Hematopoietic multipotent progenitor cell (in vitro differentiated cells): Measurements from ENCODE around the gene ASTN2. TPM values are rescaled to one million over a fixed set of nuclear protein-coding genes. Genes with fewer than 3 reads are reported as not detected.
"Not testable (repeated sequence)": the region's sequence is repeated elsewhere in the genome, so short reads cannot be mapped to it uniquely, and the experiment has no call there.

Experiments
- DNase-seq, 3 donors: peaks; one replicate each; pipeline ENCODE4 v3.0.0-alpha.2; 2011 to 2015; ENCODE audit warnings: low read depth in 2 of 3, low spot score in 2 of 3
- total RNA-seq: library from RNA; depleted of rRNA; stranded (reverse); fragments of >200 nt; gene quantifications from one replicate; pipeline ENCODE4 v1.2.3, GENCODE V29; 2012

The ASTN2 gene
- total RNA-seq, 1 donor, result 1.3 TPM

DNA sequence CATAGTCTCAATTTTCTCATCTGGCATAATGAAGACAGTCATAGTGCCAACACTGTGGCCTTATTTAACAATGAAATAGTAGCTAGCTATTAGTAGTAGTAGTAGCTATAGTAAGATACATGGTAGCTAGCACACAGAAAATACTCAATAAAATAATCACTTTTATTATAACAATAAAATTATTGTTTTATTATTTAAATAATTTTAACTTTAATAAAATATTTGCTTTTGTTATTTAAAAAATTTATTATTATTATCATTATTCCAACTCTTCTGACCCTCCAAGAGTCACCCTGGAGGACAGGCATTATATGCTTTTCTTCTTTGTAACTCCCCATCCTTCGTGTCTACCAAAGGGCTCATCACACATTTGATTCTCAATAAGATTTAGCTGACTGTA is 475.7 kb downstream of the ASTN2 start:
- DNase-seq, result no peak

DNA sequence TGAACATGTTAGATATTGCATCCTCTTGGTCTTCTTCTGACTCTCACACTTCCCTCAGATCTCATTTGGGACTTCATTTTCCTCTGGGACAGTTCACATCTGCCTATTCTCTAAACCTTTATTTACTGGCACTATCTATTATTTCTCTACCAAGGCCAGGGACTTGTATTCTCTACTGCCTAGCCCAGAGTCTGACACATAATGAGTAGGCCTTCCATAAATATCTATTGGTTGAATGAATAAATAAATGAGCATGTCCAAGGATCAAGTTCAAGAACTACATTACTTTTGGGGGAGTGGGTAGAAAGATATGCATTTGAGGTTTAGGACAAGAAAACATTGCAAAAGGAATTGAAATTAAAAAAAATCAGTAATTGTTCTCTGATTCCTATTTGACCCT is 477.5 kb downstream of the ASTN2 start:
- DNase-seq, result no peak

DNA sequence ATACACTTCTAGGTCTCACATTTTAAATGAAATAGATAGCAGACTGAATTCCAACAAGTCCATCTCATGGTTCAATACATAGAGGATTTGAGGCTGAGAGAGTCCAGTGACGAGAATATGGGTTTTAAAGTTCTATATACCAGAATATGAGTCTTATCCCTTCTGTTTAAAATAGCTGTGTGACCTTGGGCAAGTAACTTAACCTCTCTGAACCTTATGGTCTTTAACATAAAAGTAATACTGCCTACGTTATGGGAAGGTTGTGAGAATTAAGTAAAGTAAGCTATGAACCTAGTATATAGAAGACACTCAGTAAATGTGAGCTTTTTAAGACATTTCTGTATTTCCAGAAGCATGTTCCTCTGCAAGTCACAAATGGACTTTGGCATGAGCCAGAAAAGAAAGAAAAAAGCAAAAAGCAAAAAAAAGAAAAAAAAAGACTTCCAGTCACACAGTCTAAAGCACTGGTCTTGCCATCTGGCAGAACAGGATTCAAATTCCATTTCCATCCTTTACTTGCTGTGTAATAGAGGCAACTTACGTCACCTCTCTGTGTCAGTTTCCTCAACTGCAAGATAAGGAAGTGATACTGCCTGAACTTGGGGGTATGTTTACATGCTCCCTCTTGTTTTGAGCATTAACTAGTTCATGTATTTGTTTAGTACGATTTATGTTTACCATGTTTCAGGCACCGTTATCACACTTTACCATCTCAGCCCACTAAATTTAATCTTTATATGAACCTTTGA is 479.5 kb downstream of the ASTN2 start:
- no peak for DNase-seq

DNA sequence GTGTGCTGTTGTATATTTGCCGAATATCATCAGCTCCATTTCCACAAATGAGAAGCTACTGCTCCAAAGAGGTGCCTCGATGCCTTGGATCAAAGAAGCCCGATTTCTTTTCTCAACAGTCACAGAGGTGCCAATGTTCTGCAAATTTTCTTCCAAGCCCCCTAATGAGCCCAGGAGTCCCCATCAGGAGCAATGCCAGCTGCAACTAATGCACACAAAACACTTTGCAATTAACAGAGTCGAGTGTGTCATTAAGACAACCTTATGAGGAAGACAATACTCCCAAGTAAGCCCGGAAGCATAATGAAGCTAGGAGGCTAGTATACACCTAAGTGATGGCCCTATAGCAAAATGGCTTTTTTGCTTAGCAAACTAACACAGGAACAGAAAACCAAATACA is 480.7 kb downstream of the ASTN2 start:
- no peak for DNase-seq

DNA sequence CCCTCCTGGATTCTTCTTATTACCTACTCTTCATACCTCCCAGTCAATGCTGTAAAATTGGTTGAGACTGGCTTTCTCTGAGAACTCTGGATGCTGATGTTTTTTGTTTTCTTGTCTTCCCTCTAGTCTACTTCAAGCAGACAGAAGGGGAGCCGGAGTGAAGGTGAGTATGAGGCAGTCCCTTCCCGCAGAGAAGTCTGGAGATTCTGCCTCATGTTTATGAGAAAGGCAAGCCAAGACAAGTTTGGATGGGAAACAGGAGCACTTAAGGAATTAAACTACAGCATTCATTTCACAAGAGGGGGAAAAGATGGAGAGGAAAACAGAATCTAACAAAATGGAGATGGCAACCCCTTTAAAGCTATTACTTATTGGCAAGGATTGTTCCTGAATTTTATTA is 481.6 kb downstream of the ASTN2 start:
- DNase-seq, result no peak

DNA sequence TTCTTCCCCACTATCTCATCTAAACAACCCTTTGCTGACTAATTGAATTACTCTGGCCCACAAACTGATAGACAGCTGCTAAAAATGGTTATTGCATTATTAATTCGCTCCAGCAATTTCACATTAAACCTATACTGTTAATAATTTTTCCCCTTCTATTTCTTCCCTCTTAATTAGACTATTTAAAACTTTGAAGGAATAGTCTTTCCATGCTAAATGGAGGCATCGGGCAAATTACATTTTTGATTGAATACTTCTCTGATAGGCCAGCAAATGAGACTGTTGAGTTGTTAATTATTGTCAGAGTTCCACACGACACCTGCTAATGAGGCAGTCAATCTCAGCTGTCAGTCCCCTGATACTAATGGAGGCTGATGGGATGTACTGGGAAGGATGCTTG is 485.2 kb downstream of the ASTN2 start:
- DNase-seq, result no peak

DNA sequence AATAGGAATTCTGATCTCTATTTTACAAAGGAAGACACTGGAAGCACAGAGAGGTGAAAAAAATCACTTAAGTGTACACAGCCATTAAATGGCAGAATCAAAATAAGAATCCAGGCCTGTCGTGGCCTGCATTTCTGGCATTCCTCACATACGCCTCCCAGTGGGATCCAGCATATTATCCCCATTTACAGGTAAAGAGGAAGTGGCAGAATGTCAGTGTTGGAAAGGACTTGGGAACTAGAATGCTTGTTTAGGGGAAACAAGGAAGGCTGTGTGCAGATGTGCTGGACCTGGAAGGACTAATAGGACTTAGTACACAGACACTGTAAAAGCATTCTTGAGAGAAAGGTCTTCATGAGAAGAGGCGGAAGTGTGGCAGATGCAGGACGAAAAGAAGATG is 486.0 kb downstream of the ASTN2 start:
- DNase-seq, result no peak

DNA sequence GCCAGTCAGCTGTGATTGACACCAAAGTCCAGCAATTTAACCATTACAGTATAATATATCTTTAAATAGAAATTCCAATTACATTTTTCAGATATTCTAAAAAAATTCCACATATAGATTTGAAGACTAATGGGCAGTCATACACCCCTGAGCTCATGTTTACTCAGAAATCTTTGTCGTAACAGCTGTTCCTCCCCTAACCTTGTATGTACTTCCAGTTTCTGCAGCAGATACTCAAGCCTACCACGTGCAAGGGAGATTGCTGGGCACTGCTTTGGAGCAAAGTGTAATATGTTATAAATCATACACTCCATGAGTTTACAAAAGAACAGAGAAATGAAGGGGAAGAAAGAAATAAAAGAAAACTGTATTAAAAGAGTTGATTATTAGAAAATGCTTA is 486.6 kb downstream of the ASTN2 start:
- DNase-seq, result no peak

DNA sequence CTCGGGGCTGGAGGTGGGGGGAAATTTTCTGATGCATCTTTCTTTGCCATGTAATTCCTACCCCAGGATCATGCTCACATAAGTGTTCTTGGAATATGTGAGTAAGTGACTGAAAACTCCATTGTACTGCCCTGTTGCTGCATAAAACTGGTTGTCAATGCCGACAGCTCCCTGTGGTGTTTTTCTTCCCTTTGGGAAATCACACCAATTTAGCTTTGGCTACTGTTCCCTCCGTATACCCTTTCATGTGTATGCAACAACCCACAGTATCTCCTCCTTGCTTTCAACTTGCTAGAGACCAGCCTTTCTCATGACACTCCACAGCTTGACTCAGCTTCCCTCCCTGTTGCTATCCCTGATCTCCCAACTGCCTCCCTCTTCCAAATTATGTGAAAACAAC is 487.1 kb downstream of the ASTN2 start:
- no peak for DNase-seq

DNA sequence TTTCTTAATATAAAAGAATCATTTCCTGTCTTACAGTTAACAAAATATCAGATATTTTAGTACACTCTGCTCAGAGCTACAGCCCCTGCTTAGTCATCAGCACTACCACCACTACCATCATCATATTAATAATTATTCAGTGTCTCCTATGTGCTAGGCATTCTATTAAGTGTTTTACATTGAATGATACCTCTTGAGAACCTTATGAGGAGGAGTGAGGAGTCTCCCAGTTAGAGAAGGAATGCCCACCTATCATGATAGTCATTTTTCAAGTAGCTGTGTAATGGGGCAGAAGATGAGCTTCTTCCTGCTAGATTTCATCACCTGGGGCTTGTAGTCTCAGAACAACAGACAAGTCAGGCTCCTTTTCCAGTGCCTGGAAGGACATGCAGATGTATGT is 489.7 kb downstream of the ASTN2 start:
- no peak for DNase-seq

DNA sequence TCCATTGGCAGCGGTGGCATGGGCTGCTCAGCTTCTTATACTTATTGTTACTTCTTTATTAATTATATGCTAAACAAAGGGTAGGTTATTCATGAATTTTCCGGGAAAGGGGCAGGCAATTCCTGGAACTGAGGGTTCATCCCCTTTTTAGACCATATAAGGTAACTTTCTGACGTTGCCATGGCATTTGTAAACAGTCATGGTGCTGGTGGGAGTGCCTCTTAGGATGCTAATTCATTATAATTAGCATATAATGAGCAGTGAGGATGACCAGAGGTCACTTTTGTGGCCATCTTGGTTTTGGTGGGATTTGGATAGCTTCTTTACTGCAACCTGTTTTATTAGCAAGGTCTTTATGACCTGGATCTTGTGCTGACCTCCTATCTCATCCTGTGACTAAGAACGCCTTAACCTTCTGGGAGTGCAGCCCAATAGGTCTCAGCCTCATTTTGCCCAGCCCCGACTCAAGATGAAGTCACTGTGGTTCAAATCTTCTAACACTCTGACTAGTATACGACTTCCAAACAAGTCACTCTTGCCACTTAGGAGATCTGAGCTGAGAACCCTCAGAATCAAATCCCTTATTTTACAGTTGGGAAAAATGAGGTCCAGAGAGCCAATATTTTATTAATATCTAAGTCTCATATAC is 490.3 kb downstream of the ASTN2 start:
- DNase-seq, result no peak

DNA sequence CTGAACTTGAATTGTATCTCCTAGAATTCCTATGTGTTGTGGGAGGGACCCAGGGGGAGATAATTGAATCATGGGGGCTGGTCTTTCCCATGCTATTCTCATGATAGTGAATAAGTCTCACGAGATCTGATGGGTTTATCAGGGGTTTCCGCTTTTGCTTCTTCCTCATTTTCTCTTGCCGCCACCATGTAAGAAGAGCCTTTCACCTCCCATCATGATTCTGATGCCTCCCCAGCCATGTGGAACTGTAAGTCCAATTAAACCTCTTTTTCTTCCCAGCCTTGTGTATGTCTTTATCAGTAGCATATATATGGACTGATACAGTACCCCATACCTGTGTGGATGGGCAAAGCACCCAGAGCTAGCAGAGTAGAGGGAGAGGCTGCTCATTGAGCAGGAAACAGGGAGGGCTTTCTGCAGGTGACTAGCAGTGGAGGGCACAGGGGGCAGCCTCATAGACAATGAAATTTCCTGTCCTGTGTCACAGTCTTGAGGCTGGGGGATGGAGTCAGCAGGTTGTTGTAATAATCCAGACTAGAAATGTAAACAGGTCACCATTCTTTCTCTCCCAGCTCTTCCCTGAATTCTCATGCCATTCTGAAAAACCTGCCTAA is 496.9 kb downstream of the ASTN2 start:
- DNase-seq, result not testable (repeated sequence)

DNA sequence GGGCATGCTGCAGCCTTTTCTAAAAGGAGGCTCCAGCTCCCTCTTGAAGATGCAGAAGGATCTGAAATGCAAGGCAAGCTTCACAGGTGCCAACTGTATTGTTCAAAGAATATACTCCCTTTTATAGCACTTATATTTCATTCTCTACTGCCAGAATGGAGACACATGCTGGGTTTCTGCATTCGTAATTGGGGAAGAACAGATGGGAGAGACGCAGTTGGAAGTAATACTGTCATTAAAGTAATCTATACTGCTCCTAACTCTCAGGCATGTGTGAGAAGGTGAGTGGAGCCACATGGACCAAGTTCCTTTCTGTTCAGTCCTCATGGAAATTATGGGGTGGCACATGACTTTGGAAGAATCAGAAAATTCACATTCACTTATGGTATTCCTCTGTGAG is 501.3 kb downstream of the ASTN2 start:
- no peak for DNase-seq

DNA sequence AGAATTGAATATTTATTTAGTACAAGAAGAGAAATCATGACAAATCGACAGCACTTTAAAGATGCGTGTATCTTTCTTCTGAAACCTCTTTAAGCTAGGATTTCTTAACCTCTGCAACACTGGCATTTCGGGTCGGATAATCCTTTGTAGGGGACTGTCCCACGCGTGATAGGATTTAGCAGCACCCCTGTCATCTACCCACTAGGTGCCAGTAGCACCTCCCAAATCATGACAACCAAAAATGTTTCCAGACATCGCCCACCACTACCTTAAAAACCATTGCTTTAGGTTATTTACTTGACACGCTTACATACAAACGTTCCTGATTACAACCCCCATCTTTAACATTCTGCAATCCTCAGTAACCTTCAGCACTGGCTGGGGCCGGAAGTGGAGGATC is 504.7 kb downstream of the ASTN2 start:
- peak in 1 of 3 donors; percentile 2 for DNase-seq

DNA sequence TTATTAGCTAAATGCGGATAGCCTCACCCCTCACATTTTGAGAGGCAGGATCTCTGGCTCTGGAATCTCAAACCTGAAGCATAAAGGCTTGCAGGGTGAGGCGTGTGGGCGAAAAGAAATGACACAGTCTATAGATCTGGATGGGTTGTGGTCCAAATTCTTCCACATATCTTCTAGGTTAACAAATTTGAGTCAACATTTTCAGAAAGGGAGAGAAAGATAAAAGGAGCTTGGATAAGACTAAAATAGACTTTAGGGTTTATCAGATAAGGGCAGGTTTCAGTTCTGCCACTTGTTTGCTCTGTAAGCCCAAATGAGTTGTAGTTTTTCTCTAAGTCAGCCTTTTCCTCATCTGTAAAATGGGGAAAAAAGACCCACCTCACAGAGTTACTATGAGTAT is 506.9 kb downstream of the ASTN2 start:
- DNase-seq, result no peak

DNA sequence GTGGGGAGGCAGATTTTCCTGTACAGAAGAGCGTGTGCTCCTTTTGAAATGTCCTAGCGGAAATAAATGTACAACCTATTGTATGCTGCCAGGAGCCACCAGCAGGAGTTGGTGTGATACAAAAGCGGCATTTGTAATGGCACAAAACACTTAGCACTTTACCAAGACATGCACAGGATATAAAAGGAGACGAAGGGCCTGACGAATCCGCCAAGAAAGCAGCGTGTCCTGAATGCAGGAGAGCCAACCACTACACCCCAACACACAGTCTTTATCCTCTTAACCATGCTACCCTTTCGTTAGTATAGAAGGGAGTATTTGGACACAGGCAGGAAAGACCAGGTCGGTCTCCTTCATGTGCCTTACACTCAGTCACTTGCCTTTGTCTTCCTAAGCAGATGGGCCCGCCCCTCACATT is 509.7 kb downstream of the ASTN2 start:
- no peak for DNase-seq

DNA sequence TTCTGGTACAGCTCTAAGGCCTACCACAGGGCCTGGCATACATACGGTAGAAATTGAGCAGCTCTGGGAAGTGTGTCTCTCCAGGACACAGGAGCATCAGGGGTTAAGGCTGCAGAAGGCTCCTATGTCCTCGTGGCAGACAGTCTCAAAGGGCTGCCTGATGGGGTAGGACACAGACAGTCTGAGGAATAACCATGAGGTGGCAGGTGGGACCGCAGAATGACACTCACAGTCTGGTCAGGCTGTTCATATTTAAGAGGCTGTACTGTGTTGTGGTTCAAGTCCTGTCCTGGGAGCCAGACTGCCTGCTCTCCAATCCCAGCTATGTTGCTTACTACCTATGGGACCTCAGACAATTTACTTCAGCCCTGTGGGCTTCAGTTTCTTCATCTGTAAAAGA is 510.7 kb downstream of the ASTN2 start:
- DNase-seq, result no peak

DNA sequence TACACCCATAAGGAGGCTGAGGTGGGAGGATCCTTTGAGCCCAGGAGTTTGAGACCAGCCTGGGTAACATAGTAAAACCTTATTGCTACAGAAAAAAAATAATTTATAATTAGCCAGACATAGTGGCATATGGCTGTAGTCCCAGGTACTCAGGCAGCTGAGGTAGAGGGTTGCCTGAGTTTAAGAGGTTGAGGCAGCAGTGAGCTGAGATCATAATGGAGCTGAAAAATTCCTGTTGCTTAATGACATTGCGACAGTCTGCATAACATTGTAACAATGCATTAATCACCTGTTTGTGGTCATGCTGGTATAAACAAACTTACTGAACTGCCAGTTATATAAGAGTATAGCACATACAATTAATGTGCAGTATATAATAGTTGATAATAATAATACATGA is 513.6 kb downstream of the ASTN2 start:
- no peak for DNase-seq

DNA sequence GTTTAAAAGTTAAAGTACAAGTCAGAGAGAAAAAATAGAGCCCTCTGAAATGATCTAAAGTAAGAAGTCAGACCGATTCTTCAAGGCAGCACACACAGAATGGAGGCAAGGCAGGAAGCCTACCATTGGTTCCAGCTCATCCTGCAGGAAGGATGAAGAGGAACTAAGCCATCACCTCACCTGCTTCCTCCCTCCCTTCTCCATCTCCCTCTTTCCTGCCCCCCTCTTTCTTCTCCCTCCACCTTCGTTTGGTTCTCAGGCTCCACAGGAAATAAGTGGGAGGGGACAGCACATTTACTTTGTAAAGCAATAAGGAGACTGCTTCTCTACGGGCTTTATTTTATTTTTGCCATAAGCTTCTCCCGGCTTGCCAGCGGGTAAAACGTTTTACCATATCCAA is 514.3 kb downstream of the ASTN2 start:
- DNase-seq, result no peak

DNA sequence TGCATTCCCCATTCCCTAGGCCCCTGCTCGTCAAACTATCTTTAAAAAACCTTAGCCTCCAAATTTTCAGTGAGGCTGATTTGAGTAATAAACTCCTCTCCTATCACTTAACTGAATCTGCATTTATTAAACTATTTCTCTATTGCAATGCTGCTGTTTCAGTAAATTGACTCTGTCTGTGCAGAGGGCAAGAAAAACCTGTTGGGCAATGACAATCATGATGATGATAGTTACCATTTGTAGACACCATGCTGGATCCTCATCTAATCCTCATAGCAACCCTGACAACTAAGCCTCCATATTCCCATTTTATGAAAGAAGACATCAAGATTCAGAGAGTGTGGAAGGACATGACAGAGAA is 514.9 kb downstream of the ASTN2 start:
- no peak for DNase-seq

DNA sequence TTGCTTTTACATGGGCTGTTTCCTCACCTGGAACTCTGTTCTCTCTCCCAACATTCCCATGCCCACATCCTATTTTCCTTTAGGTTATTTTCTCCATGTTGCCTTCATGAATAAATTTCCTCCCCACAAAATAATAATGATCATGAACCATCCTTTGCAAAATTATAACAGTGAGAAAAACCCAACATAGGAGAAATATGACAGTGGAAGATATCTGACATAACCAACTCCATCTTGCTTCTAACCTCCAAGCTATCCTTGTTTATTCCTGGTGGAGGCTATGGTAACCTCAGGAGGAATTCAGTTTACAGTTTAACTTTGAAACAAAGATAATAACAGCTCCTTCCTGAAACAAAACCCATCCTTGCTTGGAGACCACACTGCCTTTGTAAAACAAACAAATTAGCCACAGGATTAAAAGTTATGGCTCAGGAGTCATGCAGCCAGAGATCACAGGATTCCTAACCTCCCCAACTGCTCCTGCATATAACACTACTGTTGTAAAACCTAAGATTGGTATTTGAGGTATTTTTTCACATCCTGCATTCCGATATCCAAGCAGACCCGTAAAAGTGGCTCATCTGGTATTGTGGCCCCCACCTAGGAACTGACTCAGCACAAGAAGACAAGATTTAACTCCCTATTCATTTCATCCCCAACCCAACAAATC is 515.4 kb downstream of the ASTN2 start:
- DNase-seq, result no peak

DNA sequence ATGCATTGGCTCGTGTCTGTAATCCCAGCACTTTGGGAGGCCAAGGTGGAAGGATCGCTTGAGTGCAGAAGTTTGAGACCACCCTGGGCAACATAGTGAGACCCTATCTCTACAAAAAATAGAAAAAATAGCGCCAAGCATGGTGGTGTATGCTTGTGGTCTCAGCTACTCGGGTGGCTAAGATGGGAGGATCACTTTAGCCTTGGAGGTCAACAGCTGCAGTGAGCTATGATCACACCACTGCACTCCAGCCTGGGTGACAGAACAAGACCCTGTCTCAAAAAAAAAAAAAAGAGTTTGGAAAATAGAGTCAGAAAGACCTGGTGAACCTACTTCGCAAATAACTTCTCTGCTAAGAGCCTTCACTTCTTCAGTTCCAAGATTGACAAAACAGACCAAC is 516.7 kb downstream of the ASTN2 start:
- DNase-seq, result not testable (repeated sequence)
